ENCODE results near the gene CRYL1. TPM values are rescaled to one million over a fixed set of nuclear protein-coding genes. Genes with fewer than 3 reads are reported as not detected.

The CRYL1 gene
- total and polyA plus RNA-seq, 2 of the 8 experiments (the other 6 are each of a cell fraction or from before 2014, with no cell fraction given): 1.9 to 6.4 TPM

DNA sequence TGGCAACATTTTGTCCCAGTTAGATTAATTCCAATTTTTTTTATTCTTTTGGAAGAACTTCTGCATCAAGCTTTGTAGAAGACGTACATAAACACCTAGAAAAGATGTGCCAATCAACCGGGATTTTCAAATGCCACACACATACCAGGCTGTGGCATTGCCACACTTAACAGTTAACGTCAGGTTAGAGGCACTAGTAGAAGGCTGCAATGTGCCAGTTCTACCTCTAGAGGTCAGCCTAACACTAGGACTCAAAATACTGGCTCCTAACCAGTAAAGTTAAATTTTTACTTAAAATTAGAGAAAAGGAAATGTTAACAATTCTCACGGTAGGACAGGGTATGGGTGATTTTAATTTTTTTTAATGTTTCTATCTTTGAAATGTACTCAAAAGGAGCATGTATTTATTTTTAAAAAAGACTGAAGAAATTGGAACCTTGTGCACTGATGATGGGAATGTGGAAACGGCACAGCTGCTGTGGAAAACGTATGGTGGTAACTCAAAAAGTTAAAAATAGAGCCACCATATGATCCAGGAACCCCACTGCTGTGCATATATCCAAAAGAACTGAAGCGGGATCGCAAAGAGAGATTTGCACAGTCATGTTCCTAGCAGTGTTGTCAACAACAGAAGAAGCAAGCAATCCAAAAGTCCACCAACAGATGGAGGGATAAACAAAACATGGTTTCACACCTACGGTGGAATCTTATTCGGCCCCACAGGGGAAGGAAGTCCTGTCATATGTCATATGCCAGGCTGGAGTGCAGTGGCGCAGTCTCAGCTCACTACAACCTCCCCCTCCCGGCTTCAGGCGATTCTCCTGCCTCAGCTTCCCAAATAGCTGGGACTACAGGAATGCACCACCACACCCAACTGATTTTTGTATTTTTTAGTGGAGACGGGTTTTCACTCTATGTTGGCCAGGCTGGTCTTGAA, 30.3 kb downstream of the CRYL1 start (continued):
- TF ChIP-seq TCF12 (IDR thresholded peaks at IDR 0.05; ENCODE audit: low read depth, low read length): no peak
- peak; percentile 42; the same call in 1 of the 2 replicates for TF ChIP-seq MAFK (IDR thresholded peaks at IDR 0.05; ENCODE audit: low read depth, low read length)
- no peak for TF ChIP-seq KDM5A (IDR thresholded peaks at IDR 0.05; ENCODE audit: low read length)
